Mucosa of stomach (tissue), 1 donor: ENCODE measurements around the gene GNGT2.
"Not testable (repeated sequence)": the region's sequence is repeated elsewhere in the genome, so short reads cannot be mapped to it uniquely, and the experiment has no call there.

Experiments used
- H3K27me3 ChIP-seq: one replicate; pipeline ENCODE4 v1.7.0; 2013; ENCODE audit warnings: mild to moderate bottlenecking, low read length; ENCODE audit not compliant: control insufficient read depth, insufficient read depth
- H3K36me3 ChIP-seq: one replicate; pipeline ENCODE4 v1.7.0; 2013; ENCODE audit warnings: low read length; ENCODE audit not compliant: control insufficient read depth, insufficient read depth
- H3K4me1 ChIP-seq: one replicate; pipeline ENCODE4 v1.7.0; 2013; ENCODE audit warnings: mild to moderate bottlenecking, low read length; ENCODE audit not compliant: control insufficient read depth, insufficient read depth
- H3K4me3 ChIP-seq: one replicate; pipeline ENCODE4 v1.7.0; 2013; ENCODE audit warnings: low read length
- H3K9ac ChIP-seq: one replicate; pipeline ENCODE4 v1.7.0; 2013; ENCODE audit warnings: mild to moderate bottlenecking, low read length, moderate library complexity
- H3K9me3 ChIP-seq: one replicate; pipeline ENCODE4 v1.7.0; 2013; ENCODE audit warnings: mild to moderate bottlenecking, low read length, moderate library complexity; ENCODE audit not compliant: control insufficient read depth
- donor health status: Pancreatic carcinoma.

The GNGT2 gene

DNA sequence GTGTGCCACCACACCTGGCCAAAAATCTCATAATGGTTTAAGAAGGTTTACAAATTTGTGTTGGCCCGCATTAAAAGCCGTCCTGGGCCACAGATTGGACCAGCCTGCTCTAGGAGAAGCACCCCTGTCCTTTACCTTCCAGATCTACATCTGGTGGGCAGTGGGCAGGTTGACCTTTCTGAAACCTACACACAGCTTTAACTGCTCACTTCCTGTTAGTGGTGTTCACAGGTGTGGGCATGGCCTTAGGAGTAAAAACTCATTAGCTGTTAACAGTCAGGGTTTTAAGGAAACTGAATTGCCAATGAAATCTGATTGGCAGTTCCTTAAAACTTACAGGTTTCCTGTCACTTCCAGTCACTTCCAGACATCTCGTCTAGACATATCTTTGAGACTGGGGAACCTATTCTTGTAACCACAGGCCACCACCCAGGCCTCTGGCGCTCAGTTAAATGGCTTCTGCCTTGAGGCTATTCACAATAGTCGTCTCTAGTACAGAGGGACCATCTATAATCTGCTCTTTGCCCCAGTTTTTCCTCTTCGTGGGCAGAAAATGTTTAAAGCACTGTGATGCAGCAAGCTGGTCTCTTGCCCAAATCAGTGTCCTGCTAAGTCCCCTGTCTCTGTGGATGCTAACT is 29.3 kb downstream of the GNGT2 start:
- H3K9me3 ChIP-seq, result no peaks in the 10 kb centered on the region
- no peaks in the 10 kb centered on the region for H3K36me3 ChIP-seq
- H3K4me1 ChIP-seq, result no peaks in the 10 kb centered on the region
- H3K4me3 ChIP-seq, result no peak overlapping the region
- no peaks in the 10 kb centered on the region for H3K27me3 ChIP-seq
- H3K9ac ChIP-seq, result no peak overlapping the region

DNA sequence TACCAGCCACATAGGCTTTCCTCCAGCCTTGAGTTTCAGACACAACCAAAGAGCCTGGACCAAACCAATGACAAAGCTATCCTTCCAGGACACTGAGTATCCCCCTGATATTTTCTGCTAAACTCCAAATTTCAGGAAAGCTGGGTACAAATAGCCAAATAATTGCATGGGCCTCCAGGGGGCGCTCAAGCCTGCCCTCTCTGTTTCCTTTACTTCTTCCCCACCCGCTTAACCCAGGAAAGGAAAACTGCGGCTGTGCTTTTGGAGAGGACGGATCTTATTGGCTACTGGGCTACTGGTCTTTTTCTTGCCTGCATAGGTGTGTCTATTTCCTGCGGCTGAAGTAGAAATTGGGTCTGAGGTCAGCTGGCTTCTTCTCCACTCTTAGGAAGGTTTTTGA is 30.1 kb downstream of the GNGT2 start:
- no peak overlapping the region for H3K9ac ChIP-seq
- H3K4me1 ChIP-seq, result no peaks in the 10 kb centered on the region
- no peak overlapping the region for H3K4me3 ChIP-seq
- H3K9me3 ChIP-seq, result no peaks in the 10 kb centered on the region
- H3K27me3 ChIP-seq, result no peaks in the 10 kb centered on the region
- no peaks in the 10 kb centered on the region for H3K36me3 ChIP-seq

DNA sequence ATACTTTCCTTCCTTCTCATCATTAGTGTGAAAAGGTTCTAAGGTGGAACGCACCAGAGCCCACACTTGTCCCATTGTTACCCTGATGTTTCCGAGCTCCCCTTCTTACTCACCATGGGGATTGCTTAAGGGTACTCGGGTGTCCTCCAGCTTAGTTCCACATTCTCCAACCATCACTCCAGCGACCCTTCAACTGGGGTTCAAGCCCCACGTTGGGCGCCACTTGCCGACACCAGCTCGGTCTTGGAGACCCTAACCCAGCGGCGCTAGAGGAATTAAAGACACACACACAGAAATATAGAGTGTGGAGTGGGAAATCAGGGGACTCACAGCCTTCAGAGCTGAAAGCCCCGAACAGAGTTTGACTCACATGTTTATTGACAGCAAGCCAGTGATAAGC is 34.4 kb downstream of the GNGT2 start:
- not testable (repeated sequence) for H3K9ac ChIP-seq, H3K4me3 ChIP-seq, H3K4me1 ChIP-seq, H3K36me3 ChIP-seq, H3K9me3 ChIP-seq, H3K27me3 ChIP-seq

DNA sequence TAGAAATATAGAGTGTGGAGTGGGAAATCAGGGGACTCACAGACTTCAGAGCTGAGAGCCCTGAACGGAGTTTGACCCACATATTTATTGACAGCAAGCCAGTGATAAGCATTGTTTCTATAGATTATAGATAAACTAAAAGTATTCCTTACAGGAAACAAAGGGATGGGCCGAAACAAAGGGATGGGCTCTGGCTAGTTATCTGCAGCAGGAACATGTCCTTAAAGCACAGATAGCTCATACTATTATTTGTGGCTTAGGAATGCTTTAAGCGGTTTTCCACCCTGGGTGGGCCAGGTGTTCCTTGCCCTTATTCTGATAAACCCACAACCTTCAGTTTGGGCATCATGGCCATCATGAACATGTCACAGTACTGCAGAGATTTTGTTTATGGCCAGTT is 39.7 kb downstream of the GNGT2 start:
- not testable (repeated sequence) for H3K4me1 ChIP-seq, H3K9me3 ChIP-seq, H3K9ac ChIP-seq, H3K27me3 ChIP-seq, H3K4me3 ChIP-seq, H3K36me3 ChIP-seq

DNA sequence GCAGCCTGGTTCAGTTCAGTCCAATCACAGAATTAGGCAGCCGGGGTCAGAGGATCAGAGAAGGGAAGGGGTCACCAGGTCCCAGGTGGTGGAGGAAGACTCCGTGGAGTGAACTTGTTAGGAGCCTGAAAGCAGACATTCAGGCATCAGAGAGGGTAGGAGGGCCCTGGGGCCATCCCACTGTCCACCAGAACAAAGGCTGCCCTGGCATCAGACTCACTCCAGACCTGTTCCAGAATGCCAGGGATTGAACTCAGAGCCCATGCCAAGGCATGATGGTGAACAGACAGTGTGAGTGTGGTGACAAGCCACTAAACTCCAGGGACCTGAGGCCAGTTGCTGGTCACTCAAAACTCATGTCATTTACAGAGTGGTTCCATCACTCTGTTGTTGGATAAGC is 40.2 kb downstream of the GNGT2 start:
- peaks cover 8% of the 10 kb centered on the region for H3K27me3 ChIP-seq

DNA sequence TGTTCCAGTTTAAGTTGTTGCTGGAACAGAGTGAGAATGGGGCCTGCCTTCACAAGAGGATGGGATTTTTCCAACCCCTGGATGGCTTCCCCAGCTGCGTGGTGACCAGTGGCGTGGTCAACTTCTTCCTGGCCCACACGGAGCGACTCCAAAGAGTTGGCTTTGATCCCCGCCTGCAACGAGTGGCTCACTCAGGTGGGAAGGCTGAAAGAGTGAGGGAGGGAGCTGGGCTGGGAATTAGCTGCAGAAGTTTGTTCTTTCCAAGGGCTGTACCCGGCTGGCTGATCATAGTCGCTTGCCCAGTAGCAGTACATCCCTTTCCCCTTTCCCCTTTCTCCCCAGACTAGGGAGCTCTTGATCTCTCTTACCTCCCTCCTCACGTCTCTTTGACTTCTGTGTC is 41.7 kb downstream of the GNGT2 start:
- Histone ChIP-seq H3K36me3 (no peaks in the 10 kb centered on the region), H3K4me1 (no peaks in the 10 kb centered on the region), H3K27me3 (peaks cover 8% of the 10 kb centered on the region), H3K9ac (no peak overlapping the region), H3K4me3 (no peak overlapping the region), H3K9me3 (no peaks in the 10 kb centered on the region)

More for the DNA sequence above, 40.2 kb downstream of the GNGT2 start:
- no peaks in the 10 kb centered on the region for H3K9me3 ChIP-seq
- H3K4me3 ChIP-seq, result no peak overlapping the region
- H3K9ac ChIP-seq, result no peak overlapping the region
- no peaks in the 10 kb centered on the region for H3K36me3 ChIP-seq
- H3K4me1 ChIP-seq, result no peaks in the 10 kb centered on the region

DNA sequence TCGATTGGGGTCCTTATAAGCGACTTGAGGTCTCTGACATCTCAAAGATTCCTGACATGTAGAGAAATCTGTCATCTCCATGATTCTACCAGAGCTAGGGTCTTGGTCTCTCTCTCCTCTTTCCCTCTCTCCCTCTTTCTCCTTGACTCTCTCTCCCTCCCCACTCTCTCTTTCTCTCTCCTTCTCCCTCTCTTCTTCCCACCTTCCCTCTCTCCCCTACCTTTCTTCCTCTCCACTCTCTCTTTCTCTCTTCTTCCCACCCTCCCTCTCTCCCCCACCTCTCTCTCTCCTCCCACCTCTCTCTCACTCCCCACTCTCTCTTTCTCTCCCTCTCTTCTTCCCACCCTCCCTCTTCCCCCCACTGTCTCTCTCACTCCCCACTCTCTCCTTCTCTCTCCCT is 45.2 kb downstream of the GNGT2 start:
- no peaks in the 10 kb centered on the region for H3K4me1 ChIP-seq
- H3K9me3 ChIP-seq, result no peaks in the 10 kb centered on the region
- no peak overlapping the region for H3K9ac ChIP-seq
- no peak overlapping the region for H3K4me3 ChIP-seq
- no peaks in the 10 kb centered on the region for H3K36me3 ChIP-seq
- peaks cover 8% of the 10 kb centered on the region for H3K27me3 ChIP-seq

DNA sequence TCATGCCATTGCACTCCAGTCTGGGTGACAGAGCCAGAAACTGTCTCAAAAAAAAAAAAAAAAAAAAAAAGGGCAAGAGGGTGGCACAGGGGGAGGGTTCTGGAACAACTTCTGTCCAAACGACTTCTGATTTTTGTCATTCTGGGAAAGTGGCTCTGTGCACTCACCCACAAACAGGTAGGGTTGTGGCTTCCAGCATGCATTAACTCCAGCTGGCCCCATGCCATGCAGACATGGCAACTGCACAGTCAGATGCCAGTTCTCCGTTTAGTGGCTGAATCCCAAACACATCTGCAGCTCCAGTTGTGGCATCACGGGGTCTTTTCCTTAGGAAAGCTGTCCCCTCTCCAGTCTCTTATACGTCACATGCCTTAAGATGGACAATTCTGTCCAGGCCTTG is 47.5 kb downstream of the GNGT2 start:
- Histone ChIP-seq H3K4me1 (no peaks in the 10 kb centered on the region), H3K36me3 (no peaks in the 10 kb centered on the region), H3K9ac (no peak overlapping the region), H3K4me3 (no peak overlapping the region), H3K27me3 (peaks cover 4% of the 10 kb centered on the region), H3K9me3 (no peaks in the 10 kb centered on the region)

DNA sequence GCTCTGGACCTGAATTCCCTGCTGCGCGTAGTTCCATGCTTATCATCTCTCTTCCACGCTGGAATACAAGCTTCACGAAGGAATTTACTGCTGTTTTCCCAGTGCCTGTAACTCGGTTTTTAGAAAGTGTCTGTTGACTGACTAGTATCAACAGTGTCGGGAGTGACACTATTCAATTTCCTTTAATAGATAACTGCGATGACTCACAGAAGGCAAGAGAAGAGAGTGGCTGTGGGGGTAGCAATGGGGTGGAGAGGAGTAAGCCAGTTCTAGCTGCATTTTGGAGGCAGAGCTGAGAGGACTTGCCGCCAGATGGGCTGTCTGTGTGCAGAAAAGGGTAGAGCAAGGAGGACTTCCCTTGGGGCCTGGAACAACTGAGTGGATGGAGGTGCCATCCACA is 52.6 kb downstream of the GNGT2 start:
- no peak overlapping the region for H3K9ac ChIP-seq
- H3K4me3 ChIP-seq, result no peak overlapping the region
- H3K9me3 ChIP-seq, result no peaks in the 10 kb centered on the region
- H3K4me1 ChIP-seq, result no peaks in the 10 kb centered on the region
- H3K27me3 ChIP-seq, result peaks cover 8% of the 10 kb centered on the region
- no peaks in the 10 kb centered on the region for H3K36me3 ChIP-seq

DNA sequence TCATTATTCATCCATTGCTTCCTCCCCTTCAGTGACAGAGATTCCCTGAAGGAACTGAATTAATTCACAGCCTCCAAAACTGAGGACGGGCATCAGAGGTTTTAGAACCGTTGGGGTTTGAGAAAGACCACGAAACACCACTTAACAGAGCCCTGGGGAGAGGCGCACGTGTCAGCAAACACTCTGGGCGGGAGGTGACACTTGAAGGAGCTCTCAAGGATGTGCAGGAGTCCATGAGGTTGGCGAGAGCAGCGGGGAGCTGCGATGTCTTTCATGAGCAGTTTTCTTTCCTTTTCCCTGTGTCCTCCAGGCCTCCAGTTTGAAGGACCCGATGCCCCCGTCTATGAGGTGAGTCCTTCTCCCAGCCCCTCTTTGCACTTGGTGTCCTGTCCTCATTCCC is 54.1 kb downstream of the GNGT2 start:
- H3K9ac ChIP-seq, result no peak overlapping the region
- H3K4me1 ChIP-seq, result no peaks in the 10 kb centered on the region
- peaks cover 8% of the 10 kb centered on the region for H3K27me3 ChIP-seq
- H3K4me3 ChIP-seq, result no peak overlapping the region
- no peaks in the 10 kb centered on the region for H3K36me3 ChIP-seq
- no peaks in the 10 kb centered on the region for H3K9me3 ChIP-seq
